NB4 (cell line): ENCODE results near the gene IL13.

Experiments used
- DNase-seq: peaks from one replicate; pipeline ENCODE4 v3.0.0; 2010; ENCODE audit warnings: low read depth
- H3K4me3 ChIP-seq: one replicate; pipeline ENCODE4 v1.5.1; 2011; ENCODE audit warnings: mild to moderate bottlenecking, low read depth, low read length, moderate library complexity
- MYC ChIP-seq: IDR thresholded peaks from 2 replicates; pipeline ENCODE4 v1.6.1; 2011; ENCODE audit warnings: low read depth, low read length
- POLR2A ChIP-seq: IDR thresholded peaks from 2 replicates; pipeline ENCODE4 v1.6.1; 2011; ENCODE audit warnings: mild to moderate bottlenecking; ENCODE audit not compliant: insufficient read length; ENCODE audit errors: extremely low read depth
- TF ChIP-seq, protein P1 (sequence below): IDR thresholded peaks from 2 replicates; pipeline ENCODE4 v1.6.1; 2011; ENCODE audit warnings: low read depth, low read length
- TF ChIP-seq, protein P2 (sequence below): IDR thresholded peaks from one replicate; pipeline ENCODE4 v1.5.1; 2012; ENCODE audit warnings: low read depth, low read length

Gene IL13

DNA sequence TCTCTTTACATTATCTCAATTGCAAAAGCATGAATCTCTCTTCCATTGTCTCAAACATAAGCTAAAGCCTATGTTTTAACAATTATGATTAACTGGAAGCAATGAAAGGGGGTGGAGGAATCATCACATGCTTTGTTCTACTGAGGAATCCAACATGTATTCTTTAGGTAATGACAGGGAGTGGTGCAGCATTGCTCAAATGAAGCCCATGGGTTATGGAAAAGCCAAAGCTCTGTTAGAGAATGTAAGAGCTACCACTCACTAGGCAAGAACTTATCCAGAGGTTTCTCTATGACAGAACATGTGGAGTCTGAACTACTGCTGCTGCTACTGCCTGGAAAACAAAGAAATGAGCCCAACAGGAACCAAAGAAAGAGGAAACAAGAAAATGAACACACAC is 50.7 kb downstream of the IL13 start:
- no peak overlapping the region for H3K4me3 ChIP-seq
- no peak for DNase-seq
- TF ChIP-seq, protein P1, sequence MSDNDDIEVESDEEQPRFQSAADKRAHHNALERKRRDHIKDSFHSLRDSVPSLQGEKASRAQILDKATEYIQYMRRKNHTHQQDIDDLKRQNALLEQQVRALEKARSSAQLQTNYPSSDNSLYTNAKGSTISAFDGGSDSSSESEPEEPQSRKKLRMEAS: no peak
- TF ChIP-seq, protein P2, sequence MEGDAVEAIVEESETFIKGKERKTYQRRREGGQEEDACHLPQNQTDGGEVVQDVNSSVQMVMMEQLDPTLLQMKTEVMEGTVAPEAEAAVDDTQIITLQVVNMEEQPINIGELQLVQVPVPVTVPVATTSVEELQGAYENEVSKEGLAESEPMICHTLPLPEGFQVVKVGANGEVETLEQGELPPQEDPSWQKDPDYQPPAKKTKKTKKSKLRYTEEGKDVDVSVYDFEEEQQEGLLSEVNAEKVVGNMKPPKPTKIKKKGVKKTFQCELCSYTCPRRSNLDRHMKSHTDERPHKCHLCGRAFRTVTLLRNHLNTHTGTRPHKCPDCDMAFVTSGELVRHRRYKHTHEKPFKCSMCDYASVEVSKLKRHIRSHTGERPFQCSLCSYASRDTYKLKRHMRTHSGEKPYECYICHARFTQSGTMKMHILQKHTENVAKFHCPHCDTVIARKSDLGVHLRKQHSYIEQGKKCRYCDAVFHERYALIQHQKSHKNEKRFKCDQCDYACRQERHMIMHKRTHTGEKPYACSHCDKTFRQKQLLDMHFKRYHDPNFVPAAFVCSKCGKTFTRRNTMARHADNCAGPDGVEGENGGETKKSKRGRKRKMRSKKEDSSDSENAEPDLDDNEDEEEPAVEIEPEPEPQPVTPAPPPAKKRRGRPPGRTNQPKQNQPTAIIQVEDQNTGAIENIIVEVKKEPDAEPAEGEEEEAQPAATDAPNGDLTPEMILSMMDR: no peak
- TF ChIP-seq POLR2A: no peak
- TF ChIP-seq MYC: no peak
